H9 (cell line): ENCODE data around the gene PGLYRP2. TPM values are rescaled to one million over a fixed set of nuclear protein-coding genes. Genes with fewer than 3 reads are reported as not detected.

Experiments
- DNase-seq: peaks from one replicate; pipeline ENCODE4 v3.0.0-alpha.2; 2017
- H2AFZ ChIP-seq: one replicate; pipeline ENCODE4 v1.6.1; 2013; ENCODE audit warnings: mild to moderate bottlenecking, low read length, control low read depth, moderate library complexity
- H2AK5ac ChIP-seq: 2 replicates; pipeline ENCODE4 v1.6.1; 2013; ENCODE audit warnings: low read length, control low read depth, mixed read lengths; ENCODE audit not compliant: insufficient read length
- H2BK120ac ChIP-seq: one replicate; pipeline ENCODE4 v1.6.1; 2013; ENCODE audit warnings: low read depth, mild to moderate bottlenecking, low read length, control low read depth, inconsistent platforms; ENCODE audit not compliant: poor library complexity, severe bottlenecking
- H2BK12ac ChIP-seq: 2 replicates; pipeline ENCODE4 v1.6.1; 2013; ENCODE audit warnings: low read length, control low read depth, mixed read lengths, low read depth; ENCODE audit not compliant: insufficient read length
- H2BK15ac ChIP-seq: 2 replicates; pipeline ENCODE4 v1.6.1; 2013; ENCODE audit warnings: low read depth, low read length, control low read depth
- H2BK20ac ChIP-seq: one replicate; pipeline ENCODE4 v1.6.1; 2013; ENCODE audit warnings: low read depth, mild to moderate bottlenecking, low read length, control low read depth, inconsistent platforms; ENCODE audit not compliant: poor library complexity, severe bottlenecking
- H2BK5ac ChIP-seq: 2 replicates; pipeline ENCODE4 v1.6.1; 2013; ENCODE audit warnings: low read length, control low read depth, mixed read lengths; ENCODE audit not compliant: insufficient read length
- H3K14ac ChIP-seq: 2 replicates; pipeline ENCODE4 v1.6.1; 2013; ENCODE audit warnings: low read length, control low read depth; ENCODE audit not compliant: insufficient read depth
- H3K18ac ChIP-seq: 2 replicates; pipeline ENCODE4 v1.6.1; 2013; ENCODE audit warnings: low read depth, mild to moderate bottlenecking, mixed read lengths, low read length, control low read depth; ENCODE audit not compliant: insufficient read length
- H3K23ac ChIP-seq: 2 replicates; pipeline ENCODE4 v1.6.1; 2013; ENCODE audit warnings: low read length, control low read depth, mixed read lengths, low read depth; ENCODE audit not compliant: insufficient read length
- H3K23me2 ChIP-seq: 2 replicates; pipeline ENCODE4 v1.6.1; 2013; ENCODE audit warnings: low read depth, mild to moderate bottlenecking, mixed read lengths, low read length, control low read depth; ENCODE audit not compliant: insufficient read length, poor library complexity, severe bottlenecking
- H3K27ac ChIP-seq: 2 replicates; pipeline ENCODE4 v1.5.1; 2013; ENCODE audit warnings: low read length, control low read depth, mixed read lengths, low read depth; ENCODE audit not compliant: insufficient read length
- H3K27me3 ChIP-seq: 2 replicates; pipeline ENCODE4 v1.6.1; 2013; ENCODE audit warnings: low read length, control low read depth, inconsistent platforms; ENCODE audit not compliant: insufficient read depth
- H3K4ac ChIP-seq: 2 replicates; pipeline ENCODE4 v1.6.1; 2013; ENCODE audit warnings: low read depth, mild to moderate bottlenecking, control low read depth, inconsistent platforms, low read length, moderate library complexity
- H3K4me1 ChIP-seq: 2 replicates; pipeline ENCODE4 v1.6.1; 2013; ENCODE audit warnings: low read length, control low read depth, inconsistent platforms; ENCODE audit not compliant: insufficient read depth
- H3K4me2 ChIP-seq: 2 replicates; pipeline ENCODE4 v1.6.1; 2013; ENCODE audit warnings: low read length, control low read depth, mixed read lengths; ENCODE audit not compliant: insufficient read length, insufficient read depth
- H3K56ac ChIP-seq: 2 replicates; pipeline ENCODE4 v1.6.1; 2013; ENCODE audit warnings: low read depth, mild to moderate bottlenecking, mixed read lengths, low read length, control low read depth; ENCODE audit not compliant: insufficient read length
- H3K79me1 ChIP-seq: 2 replicates; pipeline ENCODE4 v1.6.1; 2013; ENCODE audit warnings: low read depth, mild to moderate bottlenecking, moderate library complexity, low read length, control low read depth, inconsistent platforms; ENCODE audit not compliant: insufficient read depth, poor library complexity, severe bottlenecking
- H3K79me2 ChIP-seq: 2 replicates; pipeline ENCODE4 v1.6.1; 2013; ENCODE audit warnings: low read length, control low read depth, inconsistent platforms; ENCODE audit not compliant: insufficient read depth
- H3K9ac ChIP-seq: 2 replicates; pipeline ENCODE4 v1.6.1; 2013; ENCODE audit warnings: low read length, control low read depth, mixed read lengths; ENCODE audit not compliant: insufficient read length; ENCODE audit errors: extremely low read depth
- H3K9me3 ChIP-seq: one replicate; pipeline ENCODE4 v1.6.1; 2013; ENCODE audit warnings: low read depth, low read length, inconsistent platforms; ENCODE audit not compliant: control insufficient read depth
- H3T11ph ChIP-seq: one replicate; pipeline ENCODE4 v1.6.1; 2013; ENCODE audit warnings: mild to moderate bottlenecking, low read length, control low read depth, inconsistent platforms
- H4K20me1 ChIP-seq: one replicate; pipeline ENCODE4 v1.6.1; 2013; ENCODE audit not compliant: control insufficient read depth, insufficient read length, insufficient read depth
- H4K5ac ChIP-seq: 2 replicates; pipeline ENCODE4 v1.6.1; 2013; ENCODE audit warnings: low read depth, mild to moderate bottlenecking, mixed read lengths, low read length, control low read depth; ENCODE audit not compliant: insufficient read length
- H4K8ac ChIP-seq: replicated peaks from 2 replicates; pipeline ENCODE4 v1.6.1; 2013; ENCODE audit warnings: low read length, control low read depth, mixed read lengths, low read depth; ENCODE audit not compliant: insufficient read length
- H4K91ac ChIP-seq: 2 replicates; pipeline ENCODE4 v1.6.1; 2013; ENCODE audit warnings: low read depth, mild to moderate bottlenecking, moderate library complexity, mixed read lengths, low read length, control low read depth; ENCODE audit not compliant: insufficient read length
- H3K27ac Mint-ChIP-seq, 3 experiments: 2 replicates in 2 of 3; 3 replicates in 1 of 3; pipeline ENCODE4 v1.8.0; 2020 to 2021; ENCODE audit warnings: mixed read lengths in 3 of 3, mild to moderate bottlenecking in 1 of 3, moderate library complexity in 1 of 3
- H3K27me3 Mint-ChIP-seq: 2 replicates; pipeline ENCODE4 v1.8.0; 2021; ENCODE audit warnings: low read depth, mild to moderate bottlenecking, moderate library complexity, mixed read lengths
- H3K36me3 Mint-ChIP-seq, 3 experiments: 2 replicates in 2 of 3; 3 replicates in 1 of 3; pipeline ENCODE4 v1.8.0; 2020 to 2021; ENCODE audit warnings: low read depth in 3 of 3, mixed read lengths in 3 of 3; ENCODE audit not compliant: insufficient read depth in 1 of 3
- H3K4me1 Mint-ChIP-seq, 2 experiments: 2 replicates each; pipeline ENCODE4 v1.8.0; 2020; ENCODE audit warnings: mixed read lengths in 2 of 2
- H3K4me3 Mint-ChIP-seq, 2 experiments: 2 replicates in 1 of 2; 3 replicates in 1 of 2; pipeline ENCODE4 v1.8.0; 2020 to 2021; ENCODE audit warnings: mild to moderate bottlenecking in 2 of 2, mixed read lengths in 2 of 2, moderate library complexity in 1 of 2
- H3K9me3 Mint-ChIP-seq, 2 experiments: 2 replicates in 1 of 2; 3 replicates in 1 of 2; pipeline ENCODE4 v1.8.0; 2020; ENCODE audit warnings: mild to moderate bottlenecking in 2 of 2, mixed read lengths in 2 of 2, moderate library complexity in 1 of 2
- WGBS: extraction: QIAGEN DNeasy Blood & Tissue Kit; methylation state at CpG from one replicate; pipeline ENCODE4 v1.1.7; 2013; ENCODE audit warnings: missing lambda C conversion rate, low lambda C conversion rate, mixed read lengths; ENCODE audit not compliant: insufficient read length; ENCODE audit errors: extremely low coverage; 5-methylcytosine and 5-hydroxymethylcytosine counted together
- total RNA-seq: library from RNA; stranded (reverse); gene quantifications from 2 replicates; pipeline ENCODE4 v1.2.1, GENCODE V29; 2021
- TF ChIP-seq, protein P1 (sequence below): fragments of 200-600 bp; sonication (generic); conservative IDR thresholded peaks from 3 replicates; pipeline ENCODE4 v1.8.0; 2021; ENCODE audit warnings: antibody characterized with exemption, mild to moderate bottlenecking

PGLYRP2 gene
- total RNA-seq, 1 experiment from 2014 or later: not detected

DNA sequence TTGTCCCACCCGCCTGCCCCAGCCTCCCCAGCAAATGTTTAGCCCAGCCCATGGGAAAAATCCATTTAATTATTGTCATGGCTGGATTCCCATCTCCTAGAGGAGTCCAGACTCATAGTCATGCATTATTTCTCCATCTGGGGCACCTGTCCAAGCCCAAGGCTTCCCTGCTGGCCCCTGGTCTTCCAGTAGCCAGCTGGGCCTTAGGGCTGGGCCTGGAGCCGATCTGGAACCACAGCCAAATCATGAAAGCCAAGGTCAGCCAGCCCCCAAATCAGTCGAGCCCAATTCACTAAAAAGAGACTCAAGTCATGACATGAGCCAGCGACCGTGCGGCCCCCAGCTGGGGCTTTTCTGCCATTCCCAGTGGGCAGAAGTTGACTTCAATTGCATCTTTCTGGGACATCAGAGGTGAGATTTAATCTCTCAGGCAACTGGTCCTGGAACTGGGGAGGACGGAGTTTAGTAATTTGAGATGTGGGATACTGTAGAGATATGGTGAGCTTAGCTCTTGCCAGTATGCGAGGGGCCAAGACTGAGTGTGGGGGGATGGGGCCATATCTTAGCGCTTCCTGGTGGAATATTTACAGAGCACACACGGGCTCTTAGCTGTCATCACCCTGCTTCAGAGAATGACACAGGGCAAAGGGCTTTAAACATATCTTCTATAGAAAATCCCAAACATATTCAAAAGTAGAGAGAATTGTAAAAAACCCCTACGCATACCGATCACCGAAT is 9.4 kb upstream of the PGLYRP2 start:
- TF ChIP-seq, protein P1, sequence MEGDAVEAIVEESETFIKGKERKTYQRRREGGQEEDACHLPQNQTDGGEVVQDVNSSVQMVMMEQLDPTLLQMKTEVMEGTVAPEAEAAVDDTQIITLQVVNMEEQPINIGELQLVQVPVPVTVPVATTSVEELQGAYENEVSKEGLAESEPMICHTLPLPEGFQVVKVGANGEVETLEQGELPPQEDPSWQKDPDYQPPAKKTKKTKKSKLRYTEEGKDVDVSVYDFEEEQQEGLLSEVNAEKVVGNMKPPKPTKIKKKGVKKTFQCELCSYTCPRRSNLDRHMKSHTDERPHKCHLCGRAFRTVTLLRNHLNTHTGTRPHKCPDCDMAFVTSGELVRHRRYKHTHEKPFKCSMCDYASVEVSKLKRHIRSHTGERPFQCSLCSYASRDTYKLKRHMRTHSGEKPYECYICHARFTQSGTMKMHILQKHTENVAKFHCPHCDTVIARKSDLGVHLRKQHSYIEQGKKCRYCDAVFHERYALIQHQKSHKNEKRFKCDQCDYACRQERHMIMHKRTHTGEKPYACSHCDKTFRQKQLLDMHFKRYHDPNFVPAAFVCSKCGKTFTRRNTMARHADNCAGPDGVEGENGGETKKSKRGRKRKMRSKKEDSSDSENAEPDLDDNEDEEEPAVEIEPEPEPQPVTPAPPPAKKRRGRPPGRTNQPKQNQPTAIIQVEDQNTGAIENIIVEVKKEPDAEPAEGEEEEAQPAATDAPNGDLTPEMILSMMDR: no peak
- Histone ChIP-seq H3K4ac (no peak overlapping the region), H3K27me3 (no peaks in the 10 kb centered on the region), H2AK5ac (no peak overlapping the region), H2BK5ac (no peak overlapping the region), H2AFZ (no peak overlapping the region), H4K5ac (no peak overlapping the region), H3K4me1 (no peaks in the 10 kb centered on the region), H3K9me3 (peaks cover 23% of the 10 kb centered on the region), H3T11ph (no peak overlapping the region), H4K20me1 (no peaks in the 10 kb centered on the region), H3K18ac (no peak overlapping the region), H2BK20ac (no peak overlapping the region), H2BK12ac (no peak overlapping the region), H3K56ac (no peak overlapping the region), H3K79me2 (no peaks in the 10 kb centered on the region), H3K23me2 (no peaks in the 10 kb centered on the region), H3K14ac (no peak overlapping the region), H2BK15ac (no peak overlapping the region), H3K4me2 (no peak overlapping the region), H2BK120ac (no peak overlapping the region), H3K23ac (no peak overlapping the region), H3K27ac (no peak overlapping the region), H4K91ac (no peak overlapping the region), H3K9ac (no peak overlapping the region), H4K8ac (no peak overlapping the region), H3K79me1 (no peaks in the 10 kb centered on the region)
- H3K27me3 Mint-ChIP-seq: peaks cover 3% of the 10 kb centered on the region
- H3K27ac Mint-ChIP-seq: no peak overlapping the region
- H3K36me3 Mint-ChIP-seq: peaks cover 2 to 22% (median 8%) of the 10 kb centered on the region in 3 experiments; a peak in 4 of 7 replicates
- no peak overlapping the region for H3K4me3 Mint-ChIP-seq
- H3K4me1 Mint-ChIP-seq: no peaks in the 10 kb centered on the region
- DNase-seq: no peak
- WGBS: 100% methylated on average over 2 of the region's 13 CpGs
- peaks cover 33 to 64% of the 10 kb centered on the region in 2 experiments for H3K9me3 Mint-ChIP-seq
